Suprapubic skin (tissue), 4 donors: ENCODE data around the gene STARD13. TPM values are rescaled to one million over a fixed set of nuclear protein-coding genes. Genes with fewer than 3 reads are reported as not detected.

Source experiments
- DNase-seq, 2 donors: peaks; one replicate each; pipeline ENCODE4 v3.0.0-alpha.2; 2019; ENCODE audit warnings: low spot score in 2 of 2
- H3K27ac ChIP-seq: fragments of 200-600 bp; sonication (generic); one replicate; pipeline ENCODE4 v1.5.1; 2019
- H3K27me3 ChIP-seq: fragments of 200-600 bp; sonication (generic); one replicate; pipeline ENCODE4 v1.5.1; 2019
- H3K36me3 ChIP-seq: fragments of 200-600 bp; sonication (generic); one replicate; pipeline ENCODE4 v1.5.1; 2019
- H3K4me1 ChIP-seq: fragments of 200-600 bp; sonication (generic); one replicate; pipeline ENCODE4 v1.5.1; 2019
- H3K4me3 ChIP-seq: fragments of 200-600 bp; sonication (generic); one replicate; pipeline ENCODE4 v1.5.1; 2019; ENCODE audit warnings: mild to moderate bottlenecking
- H3K9me3 ChIP-seq: fragments of 200-600 bp; sonication (generic); one replicate; pipeline ENCODE4 v1.5.1; 2019
- EP300 ChIP-seq: sonication (generic); formaldehyde crosslinking; IDR thresholded peaks from one replicate; pipeline ENCODE4 v1.6.1; 2017; ENCODE audit warnings: antibody characterized with exemption
- POLR2A ChIP-seq, 2 donors: fragments of 450-650 bp; IDR thresholded peaks; one replicate each; pipeline ENCODE4 v1.6.1; 2017; ENCODE audit warnings: antibody characterized with exemption in 2 of 2, mild to moderate bottlenecking in 2 of 2, moderate library complexity in 2 of 2
- POLR2AphosphoS5 ChIP-seq, 3 donors: sonication (generic); formaldehyde crosslinking; IDR thresholded peaks; one replicate each; pipeline ENCODE4 v1.6.1; 2017; ENCODE audit warnings: antibody characterized with exemption in 3 of 3
- WGBS: methylation state at CpG from one replicate; pipeline ENCODE4 v1.1.5; 2018; 5-methylcytosine and 5-hydroxymethylcytosine counted together
- total RNA-seq, 4 donors: library from RNA; depleted of rRNA; stranded (reverse); fragments of >200 nt; gene quantifications; one replicate each; pipeline ENCODE4 v1.1.0, GENCODE V29; 2016
- TF ChIP-seq, protein P1 (sequence below), 2 donors: fragments of 200-600 bp in 1 of 2; fragments of 450-650 bp in 1 of 2; sonication (generic) in 1 of 2; IDR thresholded peaks; one replicate each; pipeline ENCODE4 v1.5.1; 2016 to 2019; ENCODE audit warnings: antibody characterized with exemption in 2 of 2, mild to moderate bottlenecking in 1 of 2, moderate library complexity in 1 of 2

The STARD13 gene
- total RNA-seq, 4 donors from 2014 or later: 7.9 to 31.4 (median 15.9) TPM

DNA sequence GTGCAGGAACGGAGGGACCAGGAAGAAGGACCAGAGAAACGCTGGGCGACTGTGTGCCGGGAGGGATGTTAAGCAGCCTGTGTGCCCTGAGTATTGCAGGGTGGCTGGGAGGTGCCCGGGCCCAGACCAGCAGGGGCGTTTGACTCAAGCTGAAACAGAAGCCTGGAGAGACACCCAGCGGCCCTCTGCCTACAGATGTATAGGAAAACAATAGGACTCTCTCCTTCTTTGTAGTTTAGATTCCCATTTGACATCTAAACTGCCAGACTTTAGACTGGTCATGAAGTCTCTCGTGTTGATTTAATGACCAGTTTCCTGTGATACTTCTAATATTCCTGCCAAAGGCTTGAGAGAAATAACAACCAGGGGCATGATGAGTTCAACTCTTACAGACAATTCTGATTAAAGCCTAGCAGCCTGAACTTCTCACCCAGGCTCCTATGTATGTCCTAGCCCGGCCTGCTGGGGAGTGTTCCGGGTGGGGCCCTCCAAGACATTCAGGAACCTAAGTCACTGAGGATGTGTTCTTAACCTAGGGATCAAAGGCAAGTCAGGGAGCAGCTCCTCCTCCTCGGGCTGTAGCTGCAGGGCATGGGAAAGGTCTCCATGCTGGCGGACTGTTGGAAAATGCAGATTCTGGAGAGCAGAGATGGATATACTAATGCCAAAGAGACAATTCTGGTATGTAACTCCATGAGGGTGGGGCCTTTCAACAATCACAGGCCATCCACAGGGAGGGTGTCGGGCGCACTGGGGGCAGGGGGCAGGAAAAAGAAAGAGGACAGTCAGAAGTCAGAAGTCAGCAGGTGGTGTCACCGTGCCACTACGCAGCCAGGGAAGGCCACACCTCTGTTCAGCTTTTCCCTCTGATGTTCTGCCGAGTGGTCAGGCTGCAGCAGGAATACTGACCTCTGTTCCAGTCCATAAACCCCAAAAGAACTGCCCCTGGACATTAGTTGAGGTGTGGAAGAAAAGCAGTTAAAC lies 131.8 kb downstream of the STARD13 start:
- DNase-seq: no peak
- no peaks in the 10 kb centered on the region for H3K27me3 ChIP-seq
- H3K9me3 ChIP-seq: no peaks in the 10 kb centered on the region

DNA sequence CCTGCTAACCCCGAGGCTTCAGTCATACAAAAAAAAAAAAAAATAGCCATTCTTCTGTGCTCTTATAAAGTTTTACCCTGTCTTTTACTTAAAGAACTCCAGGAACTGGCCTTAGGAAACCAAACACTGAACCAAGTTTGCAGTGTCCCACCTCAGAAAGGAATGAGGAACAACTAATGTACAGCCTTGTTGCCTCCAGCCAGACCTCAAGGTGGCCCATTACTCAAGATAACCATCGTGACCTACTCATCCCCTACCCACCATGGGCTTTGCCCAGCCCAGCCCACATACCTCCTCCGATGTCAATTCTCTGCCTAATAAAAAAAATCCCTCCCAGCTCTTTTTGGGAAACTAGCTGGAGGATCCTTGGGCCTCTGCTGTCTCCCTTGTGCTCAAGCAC lies 133.2 kb downstream of the STARD13 start:
- H3K27ac ChIP-seq: no peak overlapping the region
- no peak for DNase-seq

More for the DNA sequence above, 131.8 kb downstream of the STARD13 start:
- peak overlapping the region; percentile 34 for H3K27ac ChIP-seq
- 81% methylated on average over 17 of the region's 17 CpGs for WGBS
- H3K4me1 ChIP-seq: peaks cover 7% of the 10 kb centered on the region
- peak in 1 of 3 donors; percentile 20 for TF ChIP-seq POLR2AphosphoS5 (IDR thresholded peaks at IDR 0.05)
- TF ChIP-seq POLR2A (IDR thresholded peaks at IDR 0.05): no peak
- H3K4me3 ChIP-seq: no peak overlapping the region
- H3K36me3 ChIP-seq: peaks cover 3% of the 10 kb centered on the region

DNA sequence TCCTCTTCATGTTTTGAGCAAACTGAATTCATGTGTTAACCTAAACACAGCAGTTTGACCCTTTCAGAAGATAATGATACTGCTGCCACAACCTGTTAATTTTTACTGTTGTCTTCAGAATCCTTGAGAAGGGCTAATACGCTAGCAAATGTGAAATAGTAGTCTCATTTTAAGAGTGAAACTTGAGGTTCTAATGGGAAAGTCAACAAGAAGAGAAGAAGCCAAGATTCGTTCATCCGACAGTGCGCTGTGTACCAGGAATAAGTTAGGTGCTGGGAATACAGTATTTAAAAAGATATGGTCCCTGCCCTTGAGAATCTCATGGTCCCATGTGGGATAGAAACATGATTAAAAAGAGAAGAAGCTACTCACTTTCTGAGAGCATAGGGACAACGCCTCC lies 134.9 kb downstream of the STARD13 start:
- no peaks in the 10 kb centered on the region for H3K9me3 ChIP-seq
- no peak overlapping the region for H3K27ac ChIP-seq
- no peak overlapping the region for H3K4me3 ChIP-seq
- 95% methylated on average over 5 of the region's 5 CpGs for WGBS
- H3K4me1 ChIP-seq: peaks cover 5% of the 10 kb centered on the region
- DNase-seq: no peak
- H3K36me3 ChIP-seq: no peaks in the 10 kb centered on the region
- H3K27me3 ChIP-seq: no peaks in the 10 kb centered on the region
- TF ChIP-seq EP300 (no peak), POLR2AphosphoS5 (IDR thresholded peaks at IDR 0.05) (no peak), POLR2A (IDR thresholded peaks at IDR 0.05) (no peak)
- TF ChIP-seq, protein P1, sequence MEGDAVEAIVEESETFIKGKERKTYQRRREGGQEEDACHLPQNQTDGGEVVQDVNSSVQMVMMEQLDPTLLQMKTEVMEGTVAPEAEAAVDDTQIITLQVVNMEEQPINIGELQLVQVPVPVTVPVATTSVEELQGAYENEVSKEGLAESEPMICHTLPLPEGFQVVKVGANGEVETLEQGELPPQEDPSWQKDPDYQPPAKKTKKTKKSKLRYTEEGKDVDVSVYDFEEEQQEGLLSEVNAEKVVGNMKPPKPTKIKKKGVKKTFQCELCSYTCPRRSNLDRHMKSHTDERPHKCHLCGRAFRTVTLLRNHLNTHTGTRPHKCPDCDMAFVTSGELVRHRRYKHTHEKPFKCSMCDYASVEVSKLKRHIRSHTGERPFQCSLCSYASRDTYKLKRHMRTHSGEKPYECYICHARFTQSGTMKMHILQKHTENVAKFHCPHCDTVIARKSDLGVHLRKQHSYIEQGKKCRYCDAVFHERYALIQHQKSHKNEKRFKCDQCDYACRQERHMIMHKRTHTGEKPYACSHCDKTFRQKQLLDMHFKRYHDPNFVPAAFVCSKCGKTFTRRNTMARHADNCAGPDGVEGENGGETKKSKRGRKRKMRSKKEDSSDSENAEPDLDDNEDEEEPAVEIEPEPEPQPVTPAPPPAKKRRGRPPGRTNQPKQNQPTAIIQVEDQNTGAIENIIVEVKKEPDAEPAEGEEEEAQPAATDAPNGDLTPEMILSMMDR (IDR thresholded peaks at IDR 0.05): no peak

More for the DNA sequence above, 133.2 kb downstream of the STARD13 start:
- H3K27me3 ChIP-seq: no peaks in the 10 kb centered on the region
- H3K4me3 ChIP-seq: no peak overlapping the region
- H3K4me1 ChIP-seq: peaks cover 7% of the 10 kb centered on the region
- no peaks in the 10 kb centered on the region for H3K9me3 ChIP-seq
- no peaks in the 10 kb centered on the region for H3K36me3 ChIP-seq
- TF ChIP-seq POLR2A (IDR thresholded peaks at IDR 0.05) (no peak), EP300 (no peak), POLR2AphosphoS5 (IDR thresholded peaks at IDR 0.05) (no peak)
- TF ChIP-seq, protein P1 (IDR thresholded peaks at IDR 0.05): no peak
- 78% methylated on average over 3 of the region's 3 CpGs for WGBS

DNA sequence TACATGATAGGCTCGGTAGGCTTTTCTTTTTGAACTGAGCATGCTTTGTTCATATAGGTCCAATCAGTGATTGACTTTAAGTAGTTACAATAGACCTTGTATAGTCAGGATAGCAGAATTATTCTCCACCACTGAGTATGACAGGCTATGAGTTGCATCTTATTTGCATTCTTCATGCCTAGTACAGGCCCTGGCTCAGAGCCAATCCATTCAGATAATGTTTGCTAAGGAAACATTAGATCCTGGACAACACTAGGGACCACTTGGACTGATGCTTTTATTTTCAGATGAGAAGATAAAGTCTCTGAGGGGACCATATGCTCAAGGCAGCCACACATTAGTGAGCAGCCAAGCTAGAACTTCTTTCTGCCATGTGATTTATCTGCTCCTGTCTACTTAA lies 135.4 kb downstream of the STARD13 start:
- 59% methylated on average over 1 of the region's 1 CpG for WGBS
- H3K27ac ChIP-seq: no peak overlapping the region
- no peak for TF ChIP-seq EP300
- TF ChIP-seq POLR2A (IDR thresholded peaks at IDR 0.05): no peak
- TF ChIP-seq POLR2AphosphoS5 (IDR thresholded peaks at IDR 0.05): no peak
- TF ChIP-seq, protein P1 (IDR thresholded peaks at IDR 0.05): no peak

DNA sequence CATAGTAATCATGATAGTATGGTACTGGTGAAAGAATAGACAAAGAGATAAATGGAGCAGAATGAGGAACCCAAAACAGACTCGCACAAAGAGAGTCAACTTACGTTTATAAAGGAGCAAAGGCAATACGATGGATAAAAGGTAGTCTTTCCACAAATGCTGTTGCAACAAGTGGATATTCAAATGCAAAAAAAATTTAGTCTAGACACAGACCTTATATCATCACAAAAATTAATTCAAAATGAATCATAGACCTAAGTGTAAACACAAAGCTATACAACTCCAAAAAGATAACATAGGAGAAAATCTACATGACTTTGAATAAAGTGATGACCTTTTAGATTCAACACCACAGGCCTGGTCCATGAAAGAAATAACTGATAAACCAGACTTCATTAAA lies 137.7 kb downstream of the STARD13 start:
- no peak overlapping the region for H3K27ac ChIP-seq
- TF ChIP-seq, protein P1 (IDR thresholded peaks at IDR 0.05): no peak
- no peak for TF ChIP-seq POLR2AphosphoS5 (IDR thresholded peaks at IDR 0.05)
- TF ChIP-seq EP300: no peak
- no peak for TF ChIP-seq POLR2A (IDR thresholded peaks at IDR 0.05)
- H3K9me3 ChIP-seq: no peaks in the 10 kb centered on the region
- WGBS: 90% methylated on average over 3 of the region's 3 CpGs
- no peak overlapping the region for H3K4me3 ChIP-seq
- H3K27me3 ChIP-seq: no peaks in the 10 kb centered on the region
- DNase-seq: no peak
- no peaks in the 10 kb centered on the region for H3K4me1 ChIP-seq
- H3K36me3 ChIP-seq: no peaks in the 10 kb centered on the region

More for the DNA sequence above, 135.4 kb downstream of the STARD13 start:
- Histone ChIP-seq H3K36me3 (no peaks in the 10 kb centered on the region), H3K4me1 (peaks cover 4% of the 10 kb centered on the region), H3K27me3 (no peaks in the 10 kb centered on the region), H3K9me3 (no peaks in the 10 kb centered on the region), H3K4me3 (no peak overlapping the region)
- DNase-seq: no peak
